ENCODE results near the gene ANAPC7.
"Not testable (repeated sequence)": the region's sequence is repeated elsewhere in the genome, so short reads cannot be mapped to it uniquely, and the experiment has no call there.

DNA sequence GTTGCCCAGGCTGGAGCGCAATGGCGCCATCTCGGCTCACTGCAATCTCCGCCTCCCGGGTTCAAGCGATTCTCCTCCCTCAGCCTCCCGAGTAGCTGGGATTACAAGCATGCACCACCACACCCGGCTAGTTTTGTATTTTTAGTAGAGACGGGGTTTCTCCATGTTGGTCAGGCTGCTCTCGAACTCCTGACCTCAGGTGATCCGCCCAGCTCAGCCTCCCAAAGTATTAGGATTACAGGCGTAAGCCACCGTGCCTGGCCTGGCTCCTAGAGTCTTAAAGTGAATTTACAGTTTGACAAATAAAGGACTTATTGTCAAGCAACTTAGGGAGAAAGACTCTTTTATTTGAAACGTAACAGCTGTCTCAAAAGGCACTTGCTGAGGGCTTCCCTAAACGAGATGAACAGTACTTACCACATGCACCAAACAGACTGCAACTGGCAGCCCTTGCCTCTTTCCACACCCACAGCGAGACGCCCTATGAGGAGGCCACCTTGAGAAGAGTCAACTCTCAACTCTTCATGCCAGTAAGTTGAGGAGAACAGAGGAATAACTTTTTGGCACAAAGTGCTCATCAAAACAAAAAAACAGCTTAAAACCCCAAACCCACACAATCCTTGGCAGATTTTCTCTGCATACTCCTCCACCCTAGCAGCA lies 25.2 kb downstream of the ANAPC7 start:
- TF ChIP-seq, protein P1, sequence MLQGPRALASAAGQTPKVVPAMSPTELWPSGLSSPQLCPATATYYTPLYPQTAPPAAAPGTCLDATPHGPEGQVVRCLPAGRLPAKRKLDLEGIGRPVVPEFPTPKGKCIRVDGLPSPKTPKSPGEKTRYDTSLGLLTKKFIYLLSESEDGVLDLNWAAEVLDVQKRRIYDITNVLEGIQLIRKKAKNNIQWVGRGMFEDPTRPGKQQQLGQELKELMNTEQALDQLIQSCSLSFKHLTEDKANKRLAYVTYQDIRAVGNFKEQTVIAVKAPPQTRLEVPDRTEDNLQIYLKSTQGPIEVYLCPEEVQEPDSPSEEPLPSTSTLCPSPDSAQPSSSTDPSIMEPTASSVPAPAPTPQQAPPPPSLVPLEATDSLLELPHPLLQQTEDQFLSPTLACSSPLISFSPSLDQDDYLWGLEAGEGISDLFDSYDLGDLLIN (CRISPR knock-in tag; IDR thresholded peaks at IDR 0.05; ENCODE audit: borderline replicate concordance) = not testable (repeated sequence)
- TF ChIP-seq EZH2 (conservative IDR thresholded peaks at IDR 0.05; ENCODE audit: low read depth, low read length); MTF1 (CRISPR knock-in tag; IDR thresholded peaks at IDR 0.05); JUND (CRISPR knock-in tag; IDR thresholded peaks at IDR 0.05); YY1 (IDR thresholded peaks at IDR 0.05; ENCODE audit: insufficient read depth, insufficient replicate concordance, low read depth, low read length); SMAD9 (CRISPR knock-in tag; IDR thresholded peaks at IDR 0.05); CREB1 (IDR thresholded peaks at IDR 0.05); CREB1 (CRISPR knock-in tag; IDR thresholded peaks at IDR 0.05): not testable (repeated sequence)

Data from HepG2 (cell line).